Transverse colon (tissue), 4 donors: ENCODE results near the gene CPNE1.

Experiments
- POLR2A ChIP-seq: fragments of 450-650 bp; IDR thresholded peaks from one replicate; pipeline ENCODE4 v1.6.1; 2016; ENCODE audit warnings: antibody characterized with exemption, mild to moderate bottlenecking, moderate library complexity
- POLR2AphosphoS5 ChIP-seq, 3 donors: sonication (generic); formaldehyde crosslinking; IDR thresholded peaks; one replicate each; pipeline ENCODE4 v1.6.1; 2016; ENCODE audit warnings: antibody characterized with exemption in 3 of 3
- TF ChIP-seq, protein P1 (sequence below), 5 experiments: fragments of 200-600 bp in 3 of 5; fragments of 450-650 bp in 2 of 5; sonication (generic) in 3 of 5; IDR thresholded peaks; 1 replicate in 2 of 5; 2 replicates in 3 of 5; pipeline ENCODE4 v1.5.1; 2016 to 2017; ENCODE audit warnings: antibody characterized with exemption in 5 of 5, inconsistent platforms in 3 of 5, mild to moderate bottlenecking in 2 of 5, moderate library complexity in 1 of 5

DNA sequence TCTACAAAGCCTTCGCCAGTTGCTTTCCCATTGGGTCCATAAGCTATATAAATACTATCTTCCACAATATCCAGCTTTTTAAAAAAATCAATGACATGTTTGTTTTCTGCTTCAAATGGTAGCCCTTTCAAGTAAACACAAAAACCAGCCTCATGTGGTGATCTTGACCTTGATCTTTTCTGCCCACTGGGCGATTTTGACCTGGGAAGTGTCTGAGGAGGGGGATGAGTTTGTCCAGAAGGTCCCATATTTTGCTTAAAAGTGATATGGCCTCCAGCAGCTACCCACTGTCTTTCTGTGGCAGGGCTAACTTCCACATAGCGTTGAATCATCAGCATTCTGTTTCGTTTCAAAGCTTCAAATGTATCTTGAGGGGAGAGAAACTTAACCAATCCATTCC is 10.8 kb downstream of the CPNE1 start:
- TF ChIP-seq, protein P1, sequence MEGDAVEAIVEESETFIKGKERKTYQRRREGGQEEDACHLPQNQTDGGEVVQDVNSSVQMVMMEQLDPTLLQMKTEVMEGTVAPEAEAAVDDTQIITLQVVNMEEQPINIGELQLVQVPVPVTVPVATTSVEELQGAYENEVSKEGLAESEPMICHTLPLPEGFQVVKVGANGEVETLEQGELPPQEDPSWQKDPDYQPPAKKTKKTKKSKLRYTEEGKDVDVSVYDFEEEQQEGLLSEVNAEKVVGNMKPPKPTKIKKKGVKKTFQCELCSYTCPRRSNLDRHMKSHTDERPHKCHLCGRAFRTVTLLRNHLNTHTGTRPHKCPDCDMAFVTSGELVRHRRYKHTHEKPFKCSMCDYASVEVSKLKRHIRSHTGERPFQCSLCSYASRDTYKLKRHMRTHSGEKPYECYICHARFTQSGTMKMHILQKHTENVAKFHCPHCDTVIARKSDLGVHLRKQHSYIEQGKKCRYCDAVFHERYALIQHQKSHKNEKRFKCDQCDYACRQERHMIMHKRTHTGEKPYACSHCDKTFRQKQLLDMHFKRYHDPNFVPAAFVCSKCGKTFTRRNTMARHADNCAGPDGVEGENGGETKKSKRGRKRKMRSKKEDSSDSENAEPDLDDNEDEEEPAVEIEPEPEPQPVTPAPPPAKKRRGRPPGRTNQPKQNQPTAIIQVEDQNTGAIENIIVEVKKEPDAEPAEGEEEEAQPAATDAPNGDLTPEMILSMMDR (IDR thresholded peaks at IDR 0.05): no peak
- TF ChIP-seq POLR2AphosphoS5 (IDR thresholded peaks at IDR 0.05): no peak
- no peak for TF ChIP-seq POLR2A
